Mucosa of stomach (tissue), 1 donor: ENCODE measurements around the gene TBC1D20.

Source experiments
- H3K27me3 ChIP-seq: one replicate; pipeline ENCODE4 v1.7.0; 2013; ENCODE audit warnings: mild to moderate bottlenecking, low read length; ENCODE audit not compliant: control insufficient read depth, insufficient read depth
- H3K36me3 ChIP-seq: one replicate; pipeline ENCODE4 v1.7.0; 2013; ENCODE audit warnings: low read length; ENCODE audit not compliant: control insufficient read depth, insufficient read depth
- H3K4me1 ChIP-seq: one replicate; pipeline ENCODE4 v1.7.0; 2013; ENCODE audit warnings: mild to moderate bottlenecking, low read length; ENCODE audit not compliant: control insufficient read depth, insufficient read depth
- H3K4me3 ChIP-seq: one replicate; pipeline ENCODE4 v1.7.0; 2013; ENCODE audit warnings: low read length
- H3K9ac ChIP-seq: one replicate; pipeline ENCODE4 v1.7.0; 2013; ENCODE audit warnings: mild to moderate bottlenecking, low read length, moderate library complexity
- H3K9me3 ChIP-seq: one replicate; pipeline ENCODE4 v1.7.0; 2013; ENCODE audit warnings: mild to moderate bottlenecking, low read length, moderate library complexity; ENCODE audit not compliant: control insufficient read depth
- donor health status: Pancreatic carcinoma.

Gene TBC1D20

GRCh38 chr20:420166-420620, 42.1 kb downstream of the TBC1D20 start:
- Histone ChIP-seq H3K36me3 (peaks cover 13% of the 10 kb centered on the region), H3K4me3 (no peak overlapping the region), H3K9ac (no peak overlapping the region)

GRCh38 chr20:419556-420165, 42.7 kb downstream of the TBC1D20 start:
- H3K27me3 ChIP-seq, result no peaks in the 10 kb centered on the region
- H3K4me1 ChIP-seq, result no peaks in the 10 kb centered on the region
- peaks cover 13% of the 10 kb centered on the region for H3K36me3 ChIP-seq
- H3K4me3 ChIP-seq, result no peak overlapping the region
- no peaks in the 10 kb centered on the region for H3K9me3 ChIP-seq
- no peak overlapping the region for H3K9ac ChIP-seq

More at GRCh38 chr20:420166-420620, 42.1 kb downstream of the TBC1D20 start:
- no peaks in the 10 kb centered on the region for H3K27me3 ChIP-seq
- no peaks in the 10 kb centered on the region for H3K9me3 ChIP-seq
- no peaks in the 10 kb centered on the region for H3K4me1 ChIP-seq

- no peaks in the 10 kb centered on the region for H3K27me3 ChIP-seq
- H3K4me3 ChIP-seq, result no peak overlapping the region
- H3K4me1 ChIP-seq, result no peaks in the 10 kb centered on the region
- peaks cover 13% of the 10 kb centered on the region for H3K36me3 ChIP-seq
- no peaks in the 10 kb centered on the region for H3K9me3 ChIP-seq
- H3K9ac ChIP-seq, result no peak overlapping the region
These were observed 43.4 kb downstream of the TBC1D20 start for GRCh38 chr20:418858-419365.

- Histone ChIP-seq H3K9ac (no peak overlapping the region), H3K4me1 (no peaks in the 10 kb centered on the region), H3K36me3 (peaks cover 13% of the 10 kb centered on the region), H3K9me3 (no peaks in the 10 kb centered on the region), H3K27me3 (no peaks in the 10 kb centered on the region), H3K4me3 (no peak overlapping the region)
These were observed 44.5 kb downstream of the TBC1D20 start for GRCh38 chr20:417801-418342.

DNA sequence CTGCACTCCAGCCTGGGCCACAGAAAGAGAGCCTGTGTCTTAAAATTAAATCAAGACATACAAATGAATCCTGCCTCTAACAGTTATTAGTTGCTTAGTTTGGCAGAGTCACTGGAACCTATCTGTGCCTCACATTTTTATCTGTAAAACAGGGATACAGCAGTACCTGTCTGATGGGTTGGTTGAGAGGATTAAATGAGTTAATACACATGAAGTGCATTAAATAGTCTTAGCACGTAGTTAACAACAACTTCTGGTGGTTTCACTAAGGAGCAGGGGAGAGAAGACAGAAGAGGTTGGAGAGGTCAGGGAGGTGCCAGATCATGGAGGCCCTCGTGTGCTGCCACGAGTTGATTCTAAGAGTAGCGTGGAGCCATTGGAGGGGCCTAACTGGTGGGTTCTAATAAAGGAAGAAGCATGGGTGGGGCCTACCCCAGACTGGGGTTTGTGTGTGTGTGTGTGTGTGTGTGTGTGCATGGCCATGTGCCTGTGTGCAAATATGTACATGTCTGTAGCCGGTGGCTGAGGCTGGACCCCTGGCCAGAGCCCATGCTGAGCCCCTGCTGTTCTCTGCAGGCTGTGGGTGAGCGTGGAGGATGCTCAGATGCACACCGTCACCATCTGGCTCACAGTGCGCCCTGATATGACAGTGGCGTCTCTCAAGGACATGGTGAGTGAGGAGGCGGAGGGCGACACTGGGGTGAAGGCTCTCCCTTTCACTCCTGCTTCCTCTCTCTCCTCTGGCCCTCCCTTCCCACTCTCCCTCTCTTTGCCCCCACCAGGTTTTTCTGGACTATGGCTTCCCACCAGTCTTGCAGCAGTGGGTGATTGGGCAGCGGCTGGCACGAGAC, 45.2 kb downstream of the TBC1D20 start:
- Histone ChIP-seq H3K27me3 (no peaks in the 10 kb centered on the region), H3K4me1 (no peaks in the 10 kb centered on the region), H3K9me3 (no peaks in the 10 kb centered on the region), H3K4me3 (no peak overlapping the region), H3K36me3 (peaks cover 7% of the 10 kb centered on the region), H3K9ac (no peak overlapping the region)

DNA sequence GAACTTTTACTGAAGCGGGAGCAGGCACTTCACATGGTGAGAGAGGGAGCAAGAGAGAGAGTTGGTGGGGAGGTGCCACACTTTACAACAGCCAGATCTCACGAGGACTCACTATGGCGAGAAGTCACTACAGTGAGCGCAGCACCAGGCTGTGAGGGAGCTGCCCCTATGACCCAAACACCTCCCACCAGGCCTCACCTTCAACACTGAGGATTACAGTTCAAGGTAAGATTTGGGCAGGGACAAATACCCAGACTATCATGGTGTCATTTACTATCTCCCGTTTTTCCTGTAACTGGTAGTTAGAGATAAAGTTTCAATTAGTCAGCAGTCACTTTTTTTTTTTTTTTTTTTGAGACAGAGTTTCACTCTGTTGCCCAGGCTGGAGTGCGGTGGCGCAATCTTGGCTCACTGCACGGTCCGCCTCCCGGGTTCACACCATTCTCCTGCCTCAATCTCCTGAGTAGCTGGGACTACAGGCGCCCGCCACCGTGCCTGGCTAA, 46.5 kb downstream of the TBC1D20 start:
- Histone ChIP-seq H3K4me3 (no peak overlapping the region), H3K9ac (no peak overlapping the region), H3K36me3 (no peaks in the 10 kb centered on the region), H3K9me3 (no peaks in the 10 kb centered on the region), H3K27me3 (no peaks in the 10 kb centered on the region), H3K4me1 (no peaks in the 10 kb centered on the region)

DNA sequence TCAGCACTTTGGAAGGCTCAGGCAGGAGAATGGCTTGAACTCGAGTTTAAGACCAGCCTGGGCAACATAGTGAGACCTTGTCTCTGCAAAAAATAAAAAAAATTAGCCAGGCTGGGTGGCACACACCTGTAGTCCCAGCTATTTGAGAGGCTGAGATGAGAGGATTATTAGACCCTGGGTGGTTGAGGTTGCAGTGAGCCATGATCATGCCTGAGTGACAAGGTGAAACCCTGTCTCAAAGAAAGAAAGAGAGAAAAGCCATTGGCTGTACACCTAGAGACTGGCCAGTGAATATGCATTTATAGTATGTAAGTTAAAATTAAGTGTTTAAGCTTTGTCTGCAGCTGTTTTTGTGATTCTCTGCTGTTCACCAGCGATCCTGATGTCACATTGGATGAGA, 48.2 kb downstream of the TBC1D20 start:
- Histone ChIP-seq H3K4me3 (no peak overlapping the region), H3K9ac (no peak overlapping the region), H3K9me3 (no peaks in the 10 kb centered on the region), H3K27me3 (no peaks in the 10 kb centered on the region), H3K4me1 (peaks cover 12% of the 10 kb centered on the region), H3K36me3 (peaks cover 5% of the 10 kb centered on the region)

- peaks cover 5% of the 10 kb centered on the region for H3K36me3 ChIP-seq
These were observed 50.3 kb downstream of the TBC1D20 start for GRCh38 chr20:412081-412480.

DNA sequence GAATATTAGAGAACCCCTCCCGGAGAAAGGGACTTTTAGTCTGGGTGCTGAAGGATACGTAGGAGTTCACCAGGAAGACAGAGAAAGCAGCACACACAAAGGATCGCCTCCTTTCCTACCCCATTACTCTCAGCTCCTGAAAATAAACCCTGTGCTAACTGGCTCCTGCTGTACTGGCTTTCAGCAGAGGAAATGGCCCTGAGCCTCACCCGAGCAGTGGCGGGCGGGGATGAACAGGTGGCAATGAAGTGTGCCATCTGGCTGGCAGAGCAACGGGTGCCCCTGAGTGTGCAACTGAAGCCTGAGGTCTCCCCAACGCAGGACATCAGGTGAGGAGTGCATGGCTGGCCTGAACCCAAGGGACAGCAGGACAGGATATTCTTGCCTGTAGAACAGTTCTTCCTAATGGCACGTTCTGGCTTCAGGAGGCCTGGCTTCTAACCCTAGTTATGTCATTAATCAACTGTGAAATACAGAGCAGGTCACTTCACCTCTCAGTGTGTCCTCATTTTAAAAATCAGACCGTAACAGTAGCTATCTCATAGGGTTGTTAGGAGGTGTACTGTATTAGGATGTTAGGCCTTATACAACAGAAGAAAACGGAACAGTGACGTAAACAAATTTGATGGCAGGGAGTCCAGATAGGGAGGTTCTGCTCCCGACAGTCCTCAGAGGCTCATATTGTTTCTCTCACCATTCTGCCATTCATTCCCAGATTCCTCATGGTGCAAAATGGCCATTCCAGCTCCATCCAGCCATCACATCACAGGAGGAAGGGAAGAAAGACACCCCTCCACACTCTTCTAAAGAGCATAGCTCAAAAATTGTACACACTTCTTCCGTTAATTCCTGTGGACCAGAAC, 52.4 kb downstream of the TBC1D20 start:
- H3K36me3 ChIP-seq, result peaks cover 5% of the 10 kb centered on the region
- H3K9me3 ChIP-seq, result no peaks in the 10 kb centered on the region
- H3K4me1 ChIP-seq, result peaks cover 15% of the 10 kb centered on the region
- peak overlapping the region; percentile 97 for H3K9ac ChIP-seq
- peak overlapping the region; percentile 97 for H3K4me3 ChIP-seq
- no peaks in the 10 kb centered on the region for H3K27me3 ChIP-seq

More at GRCh38 chr20:412081-412480, 50.3 kb downstream of the TBC1D20 start:
- H3K9ac ChIP-seq, result no peak overlapping the region
- H3K4me1 ChIP-seq, result peaks cover 15% of the 10 kb centered on the region
- no peak overlapping the region for H3K4me3 ChIP-seq
- H3K27me3 ChIP-seq, result no peaks in the 10 kb centered on the region
- H3K9me3 ChIP-seq, result no peaks in the 10 kb centered on the region

- no peaks in the 10 kb centered on the region for H3K9me3 ChIP-seq
- H3K27me3 ChIP-seq, result no peaks in the 10 kb centered on the region
- peak overlapping the region; percentile 97 for H3K4me3 ChIP-seq
- H3K36me3 ChIP-seq, result peaks cover 5% of the 10 kb centered on the region
- H3K9ac ChIP-seq, result peak overlapping the region; percentile 97
- H3K4me1 ChIP-seq, result peaks cover 15% of the 10 kb centered on the region
These were observed 53.3 kb downstream of the TBC1D20 start for GRCh38 chr20:408843-409696.
